ENCODE measurements around the gene ANO10. TPM values are rescaled to one million over a fixed set of nuclear protein-coding genes. Genes with fewer than 3 reads are reported as not detected.
A peak's percentile ranks its signal among the peaks of the same experiment; 100 is the strongest.
"Not testable (repeated sequence)": the region's sequence is repeated elsewhere in the genome, so short reads cannot be mapped to it uniquely, and the experiment has no call there.

ANO10 gene
- total RNA-seq, 1 experiment from 2014 or later = 23.7 TPM

GRCh38 chr3:43362961-43363360, 258.9 kb downstream of the ANO10 start:
- Histone ChIP-seq H3K36me3 (ENCODE audit: low read depth, low read length) (no peaks in the 10 kb centered on the region), H3K9ac (ENCODE audit: low read length) (no peak overlapping the region), H3K27me3 (ENCODE audit: low read length) (no peaks in the 10 kb centered on the region), H3K9me3 (ENCODE audit: low read length) (no peaks in the 10 kb centered on the region), H3K4me1 (ENCODE audit: insufficient read depth, low read length) (no peaks in the 10 kb centered on the region), H3K9me2 (replicated peaks; ENCODE audit: low read length) (no peaks in the 10 kb centered on the region), H3K79me2 (ENCODE audit: low read length) (no peaks in the 10 kb centered on the region), H3K4me3 (ENCODE audit: low read length) (no peak overlapping the region), H3K27ac (ENCODE audit: low read length) (no peak overlapping the region), H2AFZ (ENCODE audit: low read length) (no peak overlapping the region), H3K4me2 (ENCODE audit: low read length) (no peak overlapping the region), H4K20me1 (ENCODE audit: low read length) (no peaks in the 10 kb centered on the region), H3F3A (ENCODE audit: low read length, unreplicated experiment) (no peaks in the 10 kb centered on the region)
- ATAC-seq (no peak), DNase-seq (no peak)
- ChIA-PET CTCF (no interaction called here), POLR2A (ENCODE audit: unreplicated experiment) (no interaction called here)
- no peak for TF ChIP-seq EZH2phosphoT487 (IDR thresholded peaks at IDR 0.05; ENCODE audit: borderline replicate concordance, low read length)
- no peak for TF ChIP-seq CTCF (conservative IDR thresholded peaks at IDR 0.05; ENCODE audit: low read depth, low read length)
- TF ChIP-seq EZH2 (IDR thresholded peaks at IDR 0.05; ENCODE audit: low read length, unreplicated experiment) = no peak
- intact Hi-C loops (cut with micrococcal nuclease) = no loop called here
- BruUV-seq (replicated peaks) = no TSS peak

GRCh38 chr3:43362183-43362582, 259.6 kb downstream of the ANO10 start:
- no peaks in the 10 kb centered on the region for H3K27me3 ChIP-seq (ENCODE audit: low read length)
- no peak overlapping the region for H3K4me3 ChIP-seq (ENCODE audit: low read length)
- ATAC-seq (no peak), DNase-seq (no peak)
- no peaks in the 10 kb centered on the region for H3K9me3 ChIP-seq (ENCODE audit: low read length)
- H3K27ac ChIP-seq (ENCODE audit: low read length) = no peak overlapping the region
- no peak overlapping the region for H2AFZ ChIP-seq (ENCODE audit: low read length)
- no peaks in the 10 kb centered on the region for H3F3A ChIP-seq (ENCODE audit: low read length, unreplicated experiment)
- H3K4me2 ChIP-seq (ENCODE audit: low read length) = no peak overlapping the region
- H3K9ac ChIP-seq (ENCODE audit: low read length) = no peak overlapping the region
- H4K20me1 ChIP-seq (ENCODE audit: low read length) = no peaks in the 10 kb centered on the region
- POLR2A ChIA-PET (ENCODE audit: unreplicated experiment) = no interaction called here
- CTCF ChIA-PET = no interaction called here
- no peaks in the 10 kb centered on the region for H3K9me2 ChIP-seq (replicated peaks; ENCODE audit: low read length)
- BruUV-seq (replicated peaks) = no TSS peak
- no peaks in the 10 kb centered on the region for H3K36me3 ChIP-seq (ENCODE audit: low read depth, low read length)
- no peaks in the 10 kb centered on the region for H3K79me2 ChIP-seq (ENCODE audit: low read length)
- TF ChIP-seq EZH2phosphoT487 (IDR thresholded peaks at IDR 0.05; ENCODE audit: borderline replicate concordance, low read length) (no peak), CTCF (conservative IDR thresholded peaks at IDR 0.05; ENCODE audit: low read depth, low read length) (no peak)
- H3K4me1 ChIP-seq (ENCODE audit: insufficient read depth, low read length) = no peaks in the 10 kb centered on the region
- intact Hi-C loops (cut with micrococcal nuclease) = no loop called here

GRCh38 chr3:43361077-43361476, 260.7 kb downstream of the ANO10 start:
- no peaks in the 10 kb centered on the region for H3K9me3 ChIP-seq (ENCODE audit: low read length)
- H3K27me3 ChIP-seq (ENCODE audit: low read length) = no peaks in the 10 kb centered on the region
- H3K79me2 ChIP-seq (ENCODE audit: low read length) = no peaks in the 10 kb centered on the region
- CTCF ChIA-PET = no interaction called here
- no peaks in the 10 kb centered on the region for H3K4me1 ChIP-seq (ENCODE audit: insufficient read depth, low read length)
- intact Hi-C loops (cut with micrococcal nuclease) = no loop called here
- ATAC-seq (no peak), DNase-seq (no peak)
- no peaks in the 10 kb centered on the region for H3K36me3 ChIP-seq (ENCODE audit: low read depth, low read length)
- TSS peak; percentile 14 for BruUV-seq (replicated peaks)
- no peaks in the 10 kb centered on the region for H4K20me1 ChIP-seq (ENCODE audit: low read length)
- no peak overlapping the region for H3K4me3 ChIP-seq (ENCODE audit: low read length)
- H3K27ac ChIP-seq (ENCODE audit: low read length) = no peak overlapping the region
- no peaks in the 10 kb centered on the region for H3K9me2 ChIP-seq (replicated peaks; ENCODE audit: low read length)
- TF ChIP-seq EZH2 (IDR thresholded peaks at IDR 0.05; ENCODE audit: low read length, unreplicated experiment) (no peak), EZH2phosphoT487 (IDR thresholded peaks at IDR 0.05; ENCODE audit: borderline replicate concordance, low read length) (no peak), CTCF (conservative IDR thresholded peaks at IDR 0.05; ENCODE audit: low read depth, low read length) (no peak)
- no peak overlapping the region for H3K4me2 ChIP-seq (ENCODE audit: low read length)
- no peak overlapping the region for H2AFZ ChIP-seq (ENCODE audit: low read length)
- POLR2A ChIA-PET (ENCODE audit: unreplicated experiment) = no interaction called here
- H3K9ac ChIP-seq (ENCODE audit: low read length) = no peak overlapping the region
- no peaks in the 10 kb centered on the region for H3F3A ChIP-seq (ENCODE audit: low read length, unreplicated experiment)

- H3K4me3 ChIP-seq (ENCODE audit: low read length); H3K27me3 ChIP-seq (ENCODE audit: low read length); H3F3A ChIP-seq (ENCODE audit: low read length, unreplicated experiment); POLR2A ChIA-PET (ENCODE audit: unreplicated experiment); H3K9me2 ChIP-seq (replicated peaks; ENCODE audit: low read length); H2AFZ ChIP-seq (ENCODE audit: low read length); DNase-seq; CTCF ChIA-PET; H3K4me1 ChIP-seq (ENCODE audit: insufficient read depth, low read length); H3K9ac ChIP-seq (ENCODE audit: low read length); BruUV-seq (replicated peaks); H3K4me2 ChIP-seq (ENCODE audit: low read length); H4K20me1 ChIP-seq (ENCODE audit: low read length); H3K79me2 ChIP-seq (ENCODE audit: low read length); H3K9me3 ChIP-seq (ENCODE audit: low read length); H3K27ac ChIP-seq (ENCODE audit: low read length); ATAC-seq: not testable (repeated sequence)
- peaks cover 20% of the 10 kb centered on the region for H3K36me3 ChIP-seq (ENCODE audit: low read depth, low read length)
- intact Hi-C loops (cut with micrococcal nuclease) = loop anchor here (10.0 kb wide), 1 partner anchor 139 kb away; no protein-coding TSS in a partner anchor
Observed at GRCh38 chr3:43356033-43356432, 265.8 kb downstream of the ANO10 start.
